HepG2 (cell line): Measurements from ENCODE around the gene CTDNEP1. TPM values are rescaled to one million over a fixed set of nuclear protein-coding genes. Genes with fewer than 3 reads are reported as not detected.

Experiments
- ADNP ChIP-seq: sonication (generic); formaldehyde crosslinking; IDR thresholded peaks from 2 replicates; pipeline ENCODE4 v1.4.0; 2020; ENCODE audit warnings: missing genetic modification reagents
- AFF4 ChIP-seq: sonication (generic); formaldehyde crosslinking; IDR thresholded peaks from 2 replicates; pipeline ENCODE4 v1.4.0; 2020; ENCODE audit warnings: missing genetic modification reagents
- CEBPG ChIP-seq: IDR thresholded peaks from 2 replicates; pipeline ENCODE4 v1.6.1; 2016
- CENPBD1 ChIP-seq: sonication (generic); formaldehyde crosslinking; IDR thresholded peaks from 2 replicates; pipeline ENCODE4 v1.8.0; 2022; ENCODE audit warnings: missing genetic modification reagents, low read depth, mild to moderate bottlenecking, borderline replicate concordance
- GATA4 ChIP-seq: sonication (generic); IDR thresholded peaks from 2 replicates; pipeline ENCODE4 v1.6.1; 2016; ENCODE audit warnings: antibody characterized with exemption, low read depth, borderline replicate concordance
- HOMEZ ChIP-seq: IDR thresholded peaks from 2 replicates; pipeline ENCODE4 v1.6.1; 2016; ENCODE audit warnings: low read depth
- MXI1 ChIP-seq: IDR thresholded peaks from 3 replicates; pipeline ENCODE4 v1.6.1; 2012; ENCODE audit warnings: low read depth, low read length, inconsistent platforms, borderline replicate concordance
- PCBP1 ChIP-seq: fragments of 200-400 bp; formaldehyde crosslinking; IDR thresholded peaks from 2 replicates; pipeline ENCODE4 v1.6.1; 2017; ENCODE audit warnings: mild to moderate bottlenecking, low read depth, low read length, borderline replicate concordance
- PCBP2 ChIP-seq: fragments of 200-400 bp; formaldehyde crosslinking; optimal IDR thresholded peaks from 2 replicates; pipeline ENCODE3; 2018; ENCODE audit warnings: low read length, low read depth; ENCODE audit not compliant: poor library complexity, severe bottlenecking
- PHF21A ChIP-seq: sonication (generic); formaldehyde crosslinking; IDR thresholded peaks from 2 replicates; pipeline ENCODE4 v1.5.0; 2020; ENCODE audit warnings: mild to moderate bottlenecking, missing genetic modification reagents
- RBM22 ChIP-seq: fragments of 200-400 bp; formaldehyde crosslinking; optimal IDR thresholded peaks from 2 replicates; pipeline ENCODE3; 2017; ENCODE audit warnings: mild to moderate bottlenecking, low read length, moderate library complexity
- RFX5 ChIP-seq: IDR thresholded peaks from 2 replicates; pipeline ENCODE4 v1.6.1; 2011; ENCODE audit warnings: low read depth, low read length, improper control_type of control experiment
- SRSF4 ChIP-seq: fragments of 200-400 bp; formaldehyde crosslinking; IDR thresholded peaks from one replicate; pipeline ENCODE4 v1.6.1; 2018; ENCODE audit warnings: mild to moderate bottlenecking, low read depth, low read length, moderate library complexity; ENCODE audit not compliant: poor library complexity, severe bottlenecking
- WIZ ChIP-seq: sonication (generic); formaldehyde crosslinking; IDR thresholded peaks from 2 replicates; pipeline ENCODE4 v1.5.1; 2020; ENCODE audit warnings: mild to moderate bottlenecking, missing genetic modification reagents
- ZBTB43 ChIP-seq: sonication (generic); formaldehyde crosslinking; conservative IDR thresholded peaks from 2 replicates; pipeline ENCODE4 v1.4.0; 2020; ENCODE audit warnings: missing genetic modification reagents
- ZFY ChIP-seq: sonication (generic); formaldehyde crosslinking; IDR thresholded peaks from 2 replicates; pipeline ENCODE4 v1.4.0; 2020; ENCODE audit warnings: missing genetic modification reagents
- ZNF121 ChIP-seq: sonication (generic); formaldehyde crosslinking; IDR thresholded peaks from 2 replicates; pipeline ENCODE4 v1.5.0; 2020; ENCODE audit warnings: mild to moderate bottlenecking, missing genetic modification reagents
- ZNF674 ChIP-seq: sonication (generic); formaldehyde crosslinking; IDR thresholded peaks from 2 replicates; pipeline ENCODE4 v1.5.0; 2020; ENCODE audit warnings: low read depth, mild to moderate bottlenecking, missing genetic modification reagents
- polyA plus RNA-seq, 8 experiments: library from polyadenylated mRNA; depleted of rRNA in 3 of 8; stranded (reverse) in 7 of 8; unstranded in 1 of 8; fragments of >200 nt; fragmentation: Illumina TruSeq in 4 of 8; extraction: Trizol in 4 of 8; gene quantifications; 2 replicates each; pipeline versions ENCODE4 v1.2.1 to v1.2.3, GENCODE V29; 2011 to 2016; ENCODE audit warnings: low read depth in 4 of 8, missing spikeins in 1 of 8, mixed read lengths in 1 of 8; ENCODE audit not compliant: insufficient read depth in 1 of 8
- total RNA-seq, 5 experiments: library from RNA; depleted of rRNA; stranded (reverse); fragments of >200 nt; fragmentation: Illumina TruSeq; extraction: Trizol; gene quantifications; 2 replicates each; pipeline ENCODE4 v1.2.3, GENCODE V29; 2016; ENCODE audit warnings: low read depth in 1 of 5

The CTDNEP1 gene
- total and polyA plus RNA-seq, 2 of the 13 experiments (the other 11 are each of a cell fraction or from before 2014, with no cell fraction given): 19.8 to 118 TPM

- TF ChIP-seq CENPBD1 (CRISPR knock-in tag) (no peak), PCBP2 (no peak), GATA4 (no peak), AFF4 (CRISPR knock-in tag) (no peak), PCBP1 (no peak), ZBTB43 (CRISPR knock-in tag) (no peak), SRSF4 (no peak), RFX5 (no peak), ZNF674 (CRISPR knock-in tag) (no peak), MXI1 (peak; percentile 93), PHF21A (CRISPR knock-in tag) (peak; percentile 28; the same call in 1 of the 2 replicates), RBM22 (no peak), WIZ (CRISPR knock-in tag) (peak; percentile 58; the same call in 1 of the 2 replicates), HOMEZ (CRISPR knock-in tag) (no peak), CEBPG (no peak), ADNP (CRISPR knock-in tag) (no peak), ZFY (CRISPR knock-in tag) (peak; percentile 34; the same call in 1 of the 2 replicates), ZNF121 (CRISPR knock-in tag) (no peak)
Measured at GRCh38 chr17:7296189-7296861, 44.8 kb upstream of the CTDNEP1 start (continued).
